Activated effector memory CD4-positive, alpha-beta T cell treated with anti-CD3 and anti-CD28 coated beads, Interleukin-2, amount 50 U/mL, for 16 hours (primary cell): ENCODE measurements around the gene NUDT16L1.
"Not testable (repeated sequence)": the region's sequence is repeated elsewhere in the genome, so short reads cannot be mapped to it uniquely, and the experiment has no call there.

Experiments used
- DNase-seq: peaks from one replicate; pipeline ENCODE4 v3.0.0-alpha.2; 2020

The NUDT16L1 gene

GRCh38 chr16:4728676-4729075 is 35.3 kb downstream of the NUDT16L1 start:
- DNase-seq, result no peak

GRCh38 chr16:4729876-4730275 is 36.5 kb downstream of the NUDT16L1 start:
- DNase-seq, result no peak

DNA sequence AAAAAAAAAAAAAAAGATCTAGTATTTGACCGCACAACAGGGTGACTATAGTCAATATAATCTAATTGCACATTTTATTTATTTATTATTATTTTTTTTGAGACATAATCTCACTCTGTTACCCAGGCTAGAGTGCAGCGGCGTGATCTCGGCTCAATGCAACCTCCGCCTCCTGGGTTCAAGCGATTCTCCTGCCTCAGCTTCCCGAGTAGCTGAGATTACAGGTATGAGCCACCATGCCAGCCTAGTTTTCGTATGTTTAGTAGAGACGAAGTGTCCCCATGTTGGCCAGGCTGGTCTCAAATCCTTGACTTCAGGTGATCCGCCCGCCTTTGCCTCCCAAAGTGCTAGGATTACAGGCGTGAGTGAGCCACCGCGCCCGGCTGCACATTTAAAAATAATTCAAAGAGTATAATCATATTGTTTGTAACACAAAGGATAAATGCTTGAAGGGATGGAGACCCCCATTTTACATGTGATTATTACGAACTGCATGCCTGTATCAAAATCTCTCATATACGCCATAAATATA is 39.9 kb downstream of the NUDT16L1 start:
- DNase-seq, result no peak

- DNase-seq, result no peak
These were observed 40.3 kb downstream of the NUDT16L1 start for GRCh38 chr16:4733747-4734062.

GRCh38 chr16:4734063-4734729 is 40.8 kb downstream of the NUDT16L1 start, which contains the start of the genes ANKS3 and DNAAF8:
Gene ANKS3 (minus strand): TSS chr16:4734271. CDS start chr16:4730149, 4,122 bp downstream.
Gene DNAAF8 (plus strand): TSS chr16:4734537. CDS start chr16:4736515, 1,978 bp downstream.
- DNase-seq, result peak; percentile 95

DNA sequence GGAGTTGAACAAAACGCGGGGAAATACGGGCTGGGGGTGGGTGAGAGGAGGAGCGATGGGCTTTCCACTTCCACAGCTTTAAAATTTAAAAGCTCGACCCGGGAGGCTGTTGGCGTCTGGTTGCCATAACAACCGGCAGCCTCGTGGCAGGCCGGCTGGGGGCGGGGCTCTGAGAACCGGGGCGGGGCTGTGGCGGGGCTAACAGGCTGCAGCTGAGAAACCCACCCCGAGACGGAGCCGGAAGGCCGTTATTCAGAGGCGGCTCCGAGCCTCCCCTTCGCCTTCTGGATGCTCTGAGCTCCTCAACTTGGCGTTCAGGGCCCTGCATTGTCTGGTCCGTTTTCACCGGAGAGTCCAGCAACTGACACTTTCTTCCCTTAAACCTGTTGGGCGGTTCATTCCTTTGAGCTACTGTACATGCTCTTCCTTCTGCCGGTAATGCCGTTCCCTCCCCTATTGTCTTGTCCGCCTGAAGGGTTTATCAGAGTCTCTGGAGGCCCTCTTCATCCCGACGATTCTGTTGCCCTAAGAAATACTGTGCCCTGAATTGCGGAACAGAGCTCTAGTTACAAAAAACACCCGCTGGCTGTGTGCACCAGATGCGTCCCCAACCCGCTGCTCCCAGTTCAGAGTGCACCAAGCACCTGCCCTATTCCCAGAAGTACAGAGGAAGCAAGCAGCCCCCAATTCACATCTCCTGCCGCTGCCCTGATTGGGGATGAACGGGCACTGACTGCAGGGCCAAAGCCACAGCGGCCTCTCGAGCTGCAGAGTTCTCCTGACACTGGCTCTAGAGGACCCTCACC is 41.6 kb downstream of the NUDT16L1 start:
- peak; percentile 96 for DNase-seq

GRCh38 chr16:4736546-4736945 is 43.2 kb downstream of the NUDT16L1 start:
- no peak for DNase-seq

DNA sequence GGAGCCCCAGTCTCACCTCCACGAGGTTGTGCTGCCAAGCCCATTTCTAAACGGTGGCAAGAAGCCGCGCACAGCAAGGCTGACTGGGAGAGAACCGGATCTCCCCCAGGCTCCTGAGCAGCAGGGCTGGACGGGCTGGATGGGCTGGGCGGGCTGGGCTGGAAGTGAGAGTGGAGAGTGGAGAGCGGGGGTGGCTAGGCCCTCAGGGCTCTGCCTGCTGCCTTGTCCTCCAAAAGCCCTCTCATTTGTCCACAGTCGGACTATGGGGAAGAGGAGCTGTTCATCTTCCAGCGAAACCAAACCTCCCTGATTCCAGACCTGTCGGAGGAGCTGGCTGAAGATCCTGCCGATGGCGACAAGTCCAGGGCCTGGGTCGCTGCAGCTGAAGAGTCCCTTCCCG is 44.2 kb downstream of the NUDT16L1 start:
- no peak for DNase-seq

GRCh38 chr16:4738370-4738769 is 45.0 kb downstream of the NUDT16L1 start:
- DNase-seq, result not testable (repeated sequence)

DNA sequence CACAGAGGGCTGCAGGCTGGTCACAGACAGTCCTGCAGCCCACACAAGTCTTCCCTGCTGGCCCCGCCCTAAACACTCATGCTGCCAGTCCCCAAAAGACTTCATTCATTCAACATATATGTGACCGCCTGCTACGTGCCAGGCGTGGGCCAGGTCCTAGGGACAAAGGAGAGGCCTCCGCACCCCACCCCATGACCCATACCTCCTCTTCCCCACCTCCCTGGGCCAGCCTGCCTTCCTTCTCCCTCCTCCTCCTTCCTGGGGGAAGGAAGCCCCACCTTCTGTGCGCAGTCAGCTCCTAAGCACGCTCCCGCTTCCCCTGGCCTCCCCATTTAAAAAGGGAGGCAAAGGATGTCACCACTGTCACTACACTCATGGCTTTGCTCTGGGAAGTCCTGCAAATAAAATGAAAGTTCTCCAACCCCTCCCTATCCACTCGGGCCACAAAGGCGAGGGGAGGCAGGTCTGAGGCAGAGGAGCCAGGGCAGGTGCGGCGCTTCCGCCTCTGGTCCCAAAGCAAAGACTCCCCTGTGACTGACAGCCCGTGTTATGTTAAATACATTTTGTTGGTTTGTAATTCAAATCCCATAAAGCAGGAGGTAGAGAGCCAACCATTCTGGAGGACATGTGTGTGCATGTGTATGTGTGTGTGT is 50.0 kb downstream of the NUDT16L1 start:
- no peak for DNase-seq

GRCh38 chr16:4744555-4745273 is 51.4 kb downstream of the NUDT16L1 start:
- no peak for DNase-seq

DNA sequence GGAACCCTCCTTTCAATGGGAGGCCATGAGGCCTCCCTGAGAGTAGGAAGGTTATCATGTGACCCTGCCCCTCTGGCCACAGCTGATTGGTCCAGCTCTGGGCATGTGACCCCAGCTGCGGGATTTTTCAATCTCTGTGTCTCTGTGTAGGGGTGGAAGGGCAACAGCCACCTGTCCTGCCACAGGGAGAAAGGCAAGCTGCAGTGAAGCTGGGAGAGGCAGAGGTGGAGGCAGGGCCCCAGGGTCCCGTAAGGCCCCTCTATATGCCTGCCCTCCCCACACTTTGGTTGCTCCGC is 51.9 kb downstream of the NUDT16L1 start:
- DNase-seq, result no peak
